Hepatocyte (in vitro differentiated cells): ENCODE data around the gene MGAT5.

Source experiments
- CTCF ChIP-seq: fragments of 200-600 bp; sonication (generic); IDR thresholded peaks from 2 replicates; pipeline ENCODE4 v1.5.1; 2016; ENCODE audit warnings: antibody characterized with exemption, mild to moderate bottlenecking; ENCODE audit not compliant: poor library complexity
- EZH2 ChIP-seq: fragments of 200-600 bp; sonication (generic); IDR thresholded peaks from 2 replicates; pipeline ENCODE4 v1.6.1; 2016; ENCODE audit warnings: antibody characterized with exemption, mild to moderate bottlenecking, borderline replicate concordance

- no peak for TF ChIP-seq CTCF
- no peak for TF ChIP-seq EZH2
Observed at GRCh38 chr2:134249755-134250154, 4.1 kb upstream of the MGAT5 start.
